GM04503 (cell line): Measurements from ENCODE around the gene MLX.
"Not testable (repeated sequence)": the region's sequence is repeated elsewhere in the genome, so short reads cannot be mapped to it uniquely, and the experiment has no call there.

Experiments used
- DNase-seq: peaks from one replicate; pipeline ENCODE4 v3.0.0-alpha.2; 2012; ENCODE audit warnings: low read depth

MLX gene

GRCh38 chr17:42555122-42555622, 11.7 kb upstream of the MLX start:
- no peak for DNase-seq

GRCh38 chr17:42555961-42556617, 10.8 kb upstream of the MLX start:
- not testable (repeated sequence) for DNase-seq

GRCh38 chr17:42559075-42559474, 7.8 kb upstream of the MLX start:
- DNase-seq, result no peak

- DNase-seq, result no peak
Measured at GRCh38 chr17:42560246-42560645, 6.7 kb upstream of the MLX start.

GRCh38 chr17:42561897-42562387, 5.0 kb upstream of the MLX start, which contains the start of gene COASY:
Gene COASY, plus strand, starts transcription at chr17:42562148. Its CDS starts 475 bp downstream, at chr17:42562623.
- DNase-seq, result peak; percentile 82

- no peak for DNase-seq
Measured at GRCh38 chr17:42562388-42563142, 4.3 kb upstream of the MLX start.

GRCh38 chr17:42563143-42563509, 3.8 kb upstream of the MLX start:
- DNase-seq, result no peak

- no peak for DNase-seq
Measured at GRCh38 chr17:42563543-42563942, 3.4 kb upstream of the MLX start.

- no peak for DNase-seq
Measured at GRCh38 chr17:42563950-42564349, 3.0 kb upstream of the MLX start.

- no peak for DNase-seq
Measured at GRCh38 chr17:42564815-42565522, 1.9 kb upstream of the MLX start.

GRCh38 chr17:42565523-42566214, 1.2 kb upstream of the MLX start:
- no peak for DNase-seq

- DNase-seq, result no peak
Measured at GRCh38 chr17:42566215-42566882, 551 bp upstream of the MLX start.

GRCh38 chr17:42568341-42569111, 1.6 kb downstream of the MLX start:
- DNase-seq, result no peak

- no peak for DNase-seq
Measured at GRCh38 chr17:42571435-42572225, 4.7 kb downstream of the MLX start.

GRCh38 chr17:42573095-42573494, 6.2 kb downstream of the MLX start:
- DNase-seq, result no peak

- no peak for DNase-seq
Measured at GRCh38 chr17:42574463-42574862, 7.6 kb downstream of the MLX start.

- no peak for DNase-seq
Measured at GRCh38 chr17:42577140-42577531, 10.2 kb downstream of the MLX start.

GRCh38 chr17:42577532-42578281, 10.8 kb downstream of the MLX start, which contains the start of gene PSMC3IP:
Gene PSMC3IP, minus strand, starts transcription at chr17:42577729. Its CDS starts 43 bp downstream, at chr17:42577686.
- peak; percentile 58 for DNase-seq

GRCh38 chr17:42578282-42578869, 11.5 kb downstream of the MLX start:
- no peak for DNase-seq
